K562 treated with DMSO at 1 percent for 24 hours (cell line): ENCODE data around the gene USP35. TPM values are rescaled to one million over a fixed set of nuclear protein-coding genes. Genes with fewer than 3 reads are reported as not detected.

Source experiments
- total RNA-seq: library from RNA; unstranded; fragments of 300-600 nt; gene quantifications from 2 replicates; pipeline ENCODE4 v1.2.3, GENCODE V29; 2022; ENCODE audit warnings: low read depth; ENCODE audit not compliant: insufficient read depth

Gene USP35, protein sequence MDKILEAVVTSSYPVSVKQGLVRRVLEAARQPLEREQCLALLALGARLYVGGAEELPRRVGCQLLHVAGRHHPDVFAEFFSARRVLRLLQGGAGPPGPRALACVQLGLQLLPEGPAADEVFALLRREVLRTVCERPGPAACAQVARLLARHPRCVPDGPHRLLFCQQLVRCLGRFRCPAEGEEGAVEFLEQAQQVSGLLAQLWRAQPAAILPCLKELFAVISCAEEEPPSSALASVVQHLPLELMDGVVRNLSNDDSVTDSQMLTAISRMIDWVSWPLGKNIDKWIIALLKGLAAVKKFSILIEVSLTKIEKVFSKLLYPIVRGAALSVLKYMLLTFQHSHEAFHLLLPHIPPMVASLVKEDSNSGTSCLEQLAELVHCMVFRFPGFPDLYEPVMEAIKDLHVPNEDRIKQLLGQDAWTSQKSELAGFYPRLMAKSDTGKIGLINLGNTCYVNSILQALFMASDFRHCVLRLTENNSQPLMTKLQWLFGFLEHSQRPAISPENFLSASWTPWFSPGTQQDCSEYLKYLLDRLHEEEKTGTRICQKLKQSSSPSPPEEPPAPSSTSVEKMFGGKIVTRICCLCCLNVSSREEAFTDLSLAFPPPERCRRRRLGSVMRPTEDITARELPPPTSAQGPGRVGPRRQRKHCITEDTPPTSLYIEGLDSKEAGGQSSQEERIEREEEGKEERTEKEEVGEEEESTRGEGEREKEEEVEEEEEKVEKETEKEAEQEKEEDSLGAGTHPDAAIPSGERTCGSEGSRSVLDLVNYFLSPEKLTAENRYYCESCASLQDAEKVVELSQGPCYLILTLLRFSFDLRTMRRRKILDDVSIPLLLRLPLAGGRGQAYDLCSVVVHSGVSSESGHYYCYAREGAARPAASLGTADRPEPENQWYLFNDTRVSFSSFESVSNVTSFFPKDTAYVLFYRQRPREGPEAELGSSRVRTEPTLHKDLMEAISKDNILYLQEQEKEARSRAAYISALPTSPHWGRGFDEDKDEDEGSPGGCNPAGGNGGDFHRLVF
- 8.9 and 9.9 TPM in 2 replicates for total RNA-seq

DNA sequence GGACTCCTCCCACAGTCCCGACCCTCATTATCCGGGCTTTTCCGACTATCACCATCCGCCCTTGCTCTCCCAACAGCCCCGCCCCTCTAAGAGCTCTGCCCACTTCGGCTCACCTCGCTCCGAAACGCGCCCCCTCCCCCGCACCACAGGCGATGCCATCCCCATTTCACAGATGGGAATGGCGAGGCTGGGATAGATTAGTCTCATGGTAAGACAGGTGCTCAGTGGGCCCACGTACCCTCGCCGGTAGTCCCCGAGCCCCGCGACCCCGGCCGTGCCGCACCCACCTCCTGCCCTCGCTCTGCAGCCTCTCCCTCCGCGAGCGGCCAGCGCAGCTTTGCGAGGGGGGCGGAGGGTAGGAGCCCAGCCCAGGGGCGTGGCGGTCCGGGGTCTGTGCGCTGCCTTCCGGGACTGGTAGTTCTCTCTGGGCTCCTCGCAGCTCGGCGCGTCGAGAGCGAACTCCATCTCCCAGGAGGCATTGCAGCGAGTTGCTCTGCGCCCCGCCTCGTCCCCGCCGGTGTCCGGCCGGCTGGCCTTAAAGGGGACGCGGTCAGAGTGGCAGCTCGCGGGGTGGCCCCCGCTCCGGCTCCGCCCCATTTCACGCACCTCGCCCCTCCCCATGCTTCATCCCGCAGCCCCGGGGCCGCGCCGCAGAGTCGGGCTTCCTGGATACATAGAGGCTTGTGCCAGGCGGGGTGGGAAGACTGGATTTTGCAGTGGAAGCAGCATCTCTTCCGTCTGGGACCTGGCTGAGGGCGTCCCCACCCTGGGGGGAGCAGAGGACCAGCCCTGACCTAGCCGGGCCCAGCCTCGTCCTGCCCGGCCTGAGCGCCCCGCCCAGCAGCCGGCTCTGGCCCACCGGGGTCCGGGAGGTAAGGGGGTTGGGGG lies at the start of gene USP35, which contains the start of gene KCTD21:
Gene USP35 (plus strand): TSS at position 634 of the 888 bp plus-strand sequence. CDS start 7,327 bp downstream, outside the sequence.
Gene KCTD21 (minus strand): TSS at position 341 of the 888 bp plus-strand sequence. CDS start 14,072 bp downstream, outside the sequence.

DNA sequence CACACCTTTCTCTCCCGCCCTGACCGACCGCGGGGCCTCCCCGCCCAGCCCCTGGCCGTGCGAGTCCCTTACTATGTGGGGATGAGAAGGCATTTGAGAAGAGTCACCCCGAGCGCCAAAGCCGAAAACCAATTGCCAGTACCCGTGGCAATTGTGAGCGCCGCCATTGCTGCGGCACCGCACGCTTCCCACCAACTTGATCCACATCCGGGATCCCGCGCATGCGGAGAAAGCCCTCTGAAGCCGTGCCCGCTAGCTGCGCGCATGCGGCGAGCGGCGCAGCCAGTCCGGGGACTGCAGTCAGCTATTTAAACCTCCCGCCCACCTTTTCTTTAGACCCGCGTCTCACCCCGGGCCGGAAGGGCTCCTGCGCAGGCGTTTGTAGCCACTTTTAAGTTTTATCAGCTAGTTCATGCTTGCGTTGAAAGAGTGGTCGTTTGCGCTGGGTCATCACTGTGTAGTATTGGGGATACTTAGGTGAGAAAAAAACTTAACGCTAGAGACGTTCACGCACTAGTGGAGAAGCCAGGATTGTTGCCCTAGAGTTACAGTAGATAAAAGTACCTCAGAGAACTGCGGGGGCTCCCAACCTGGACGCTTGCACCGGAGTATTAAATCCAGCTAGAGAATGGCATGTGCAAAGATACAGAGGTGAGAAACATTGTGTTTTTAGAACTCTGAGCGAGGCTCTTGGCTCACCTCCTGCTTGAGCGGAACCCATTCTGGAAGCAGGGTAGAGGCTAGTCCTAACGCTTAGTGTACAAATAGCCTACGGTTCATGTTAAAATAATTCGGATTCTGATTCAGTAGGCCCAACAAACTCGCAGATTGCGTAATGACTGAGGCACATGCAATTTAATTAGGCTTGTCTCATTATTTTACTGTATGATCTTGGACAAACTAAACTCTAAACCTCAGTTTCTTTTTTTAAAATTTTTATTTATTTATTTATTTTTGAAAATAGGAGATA lies 49.0 kb upstream of the USP35 start, which contains the start of gene ALG8:
Gene ALG8 (minus strand): TSS at position 205 of the 970 bp plus-strand sequence. CDS start 38 bp downstream, at position 167.

Other genes with a start within 250 kb of the USP35 start
- 26.4 and 26.9 TPM in 2 replicates for gene INTS4, start 194.3 kb upstream of the USP35 start, total RNA-seq
- gene KCTD14, start 165.6 kb upstream of the USP35 start, total RNA-seq, result 0.54 TPM in 1 of 2 replicates, not detected in the other
- gene THRSP, start 125.1 kb upstream of the USP35 start, total RNA-seq, result 1.5 and 1.6 TPM in 2 replicates
- gene NDUFC2, start 109.1 kb upstream of the USP35 start, total RNA-seq, result 597 and 629 TPM in 2 replicates
- gene ALG8, start 49.3 kb upstream of the USP35 start, total RNA-seq, result 22.1 and 28.7 TPM in 2 replicates
- 9.1 and 9.9 TPM in 2 replicates for gene KCTD21, start 293 bp upstream of the USP35 start, total RNA-seq
- gene GAB2, start 228.9 kb downstream of the USP35 start, total RNA-seq, result 36.0 and 38.7 TPM in 2 replicates